HG03575 (cell line): ENCODE data around the gene TIMM10B.
"Not testable (repeated sequence)": the region's sequence is repeated elsewhere in the genome, so short reads cannot be mapped to it uniquely, and the experiment has no call there.

Experiments used
- ATAC-seq: cut with Tn5 transposase; IDR thresholded peaks from one replicate; pipeline ENCODE4 v1.9.1; 2021; ENCODE audit not compliant: unreplicated experiment, insufficient number of reproducible peaks, low FRiP score; ENCODE audit errors: extremely low read depth

TIMM10B gene

GRCh38 chr11:6497069-6497839 is 16.0 kb downstream of the TIMM10B start, which contains the start of gene DNHD1:
DNHD1 (plus strand) TSS chr11:6497280; CDS start chr11:6498216, 936 bp downstream.
- no peak for ATAC-seq

GRCh38 chr11:6498121-6498520 is 16.8 kb downstream of the TIMM10B start:
- ATAC-seq, result no peak

DNA sequence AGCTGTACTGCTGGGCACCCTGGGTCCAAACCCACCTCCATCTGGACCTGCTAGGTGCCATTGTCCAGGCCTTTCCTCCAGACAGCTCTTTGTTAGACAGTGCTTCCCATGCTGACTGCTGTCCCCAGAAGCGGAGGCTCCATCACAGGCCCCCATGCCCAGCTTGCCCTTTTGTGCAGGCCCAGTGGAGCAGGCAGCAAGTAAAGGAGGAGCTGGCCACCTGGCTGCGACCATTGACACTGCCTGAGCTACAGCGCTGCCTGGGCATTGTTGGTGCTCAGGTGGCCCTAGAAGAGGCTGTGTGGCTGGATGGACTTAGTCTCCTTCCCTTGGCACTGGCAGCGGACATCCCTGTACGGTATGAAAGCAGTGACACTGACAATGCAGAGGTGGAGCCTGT is 17.2 kb downstream of the TIMM10B start:
- no peak for ATAC-seq

GRCh38 chr11:6502382-6502781 is 21.1 kb downstream of the TIMM10B start:
- ATAC-seq, result no peak

GRCh38 chr11:6504166-6504565 is 22.9 kb downstream of the TIMM10B start:
- ATAC-seq, result no peak

DNA sequence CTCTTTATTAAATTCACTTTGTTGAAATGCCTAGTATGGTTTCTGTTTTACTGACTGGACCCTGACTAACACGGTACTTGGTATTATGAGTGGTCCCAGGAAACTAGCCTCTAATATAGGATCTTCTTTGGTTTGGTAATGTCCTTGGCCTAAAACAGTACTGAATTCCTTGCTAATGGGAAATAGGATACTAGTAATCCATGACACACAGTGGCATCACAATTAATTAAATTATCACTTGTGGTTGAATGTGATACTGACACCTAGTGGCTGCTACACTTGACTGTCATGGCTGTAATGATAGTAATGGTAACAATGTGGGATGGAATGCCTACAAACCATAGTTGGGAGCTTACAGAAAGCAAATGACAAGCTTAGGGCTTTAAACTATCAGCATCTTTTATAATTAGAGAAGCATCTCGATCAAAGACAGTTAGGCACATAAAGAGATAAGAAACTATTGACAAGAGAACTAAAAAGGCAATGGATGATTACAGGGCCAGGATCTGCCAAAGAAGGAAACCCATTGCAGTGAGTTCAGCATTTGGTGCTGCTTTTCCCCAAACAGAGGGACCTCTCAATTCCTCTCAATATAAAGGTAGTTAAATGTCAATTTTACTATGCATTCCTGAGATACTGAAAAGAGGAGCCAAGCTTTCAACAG is 24.4 kb downstream of the TIMM10B start:
- no peak for ATAC-seq

- no peak for ATAC-seq
Measured at GRCh38 chr11:6516865-6517264, 35.6 kb downstream of the TIMM10B start.

DNA sequence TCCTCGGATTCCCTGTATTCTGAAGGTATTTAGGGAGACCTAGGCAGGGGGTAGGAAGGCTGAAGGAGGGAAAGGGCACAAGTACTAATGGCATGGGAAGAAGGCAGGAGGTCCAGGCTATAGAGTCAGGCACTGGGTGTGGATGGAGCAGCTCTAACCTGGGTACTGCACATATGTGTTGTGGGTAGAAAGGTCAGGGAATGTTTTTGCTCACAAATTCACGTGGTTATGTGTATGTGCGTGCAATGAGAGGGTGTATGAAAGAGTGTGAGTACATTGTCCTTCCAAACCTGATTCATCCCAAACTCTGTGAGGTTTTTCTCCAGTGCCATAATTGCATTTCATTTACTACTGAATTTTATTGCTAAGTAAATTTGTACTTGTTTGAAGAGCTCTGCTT is 39.0 kb downstream of the TIMM10B start:
- no peak for ATAC-seq

- not testable (repeated sequence) for ATAC-seq
Measured at GRCh38 chr11:6521946-6522345, 40.6 kb downstream of the TIMM10B start.

GRCh38 chr11:6523253-6523652 is 42.0 kb downstream of the TIMM10B start:
- no peak for ATAC-seq

GRCh38 chr11:6526411-6527135 is 45.3 kb downstream of the TIMM10B start:
- peak; percentile 53 for ATAC-seq

DNA sequence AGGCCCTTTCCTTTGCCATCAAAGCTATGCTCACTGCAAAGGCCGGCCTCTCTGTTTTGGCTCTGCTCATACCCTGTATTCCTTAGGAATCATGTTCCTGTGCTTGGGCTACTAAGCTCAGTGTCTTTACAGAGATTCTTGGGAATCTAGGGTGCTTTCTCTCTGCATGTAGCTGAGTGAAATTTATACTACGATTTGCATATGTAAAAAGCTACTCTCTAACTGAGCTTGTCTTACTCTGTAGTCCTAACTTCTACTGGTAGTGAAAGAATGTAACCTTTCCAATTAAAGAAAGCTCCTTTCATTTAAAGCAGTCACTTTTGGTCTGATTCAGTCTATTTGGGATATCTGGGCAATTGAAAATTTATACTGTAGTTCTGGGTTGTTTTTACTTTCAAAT is 48.0 kb downstream of the TIMM10B start:
- no peak for ATAC-seq

DNA sequence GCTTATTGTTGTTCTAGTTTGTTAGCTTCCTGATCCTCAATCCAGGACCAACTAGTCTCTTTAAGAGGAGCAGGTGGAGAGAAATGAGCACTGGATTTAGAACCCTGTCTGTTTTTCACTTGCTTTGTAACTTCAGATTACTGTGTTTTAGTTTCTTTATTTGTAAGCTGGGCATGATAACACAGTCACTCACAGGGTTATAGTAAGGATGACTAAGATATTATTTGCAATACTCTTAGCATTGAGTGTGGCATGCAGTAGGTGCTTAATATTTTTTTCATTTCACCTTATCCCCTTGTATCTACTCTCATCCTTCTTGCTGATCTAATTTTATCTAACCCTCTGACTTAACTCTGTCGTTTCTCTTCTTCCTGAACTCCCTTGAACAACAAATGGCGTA is 49.5 kb downstream of the TIMM10B start:
- ATAC-seq, result no peak

DNA sequence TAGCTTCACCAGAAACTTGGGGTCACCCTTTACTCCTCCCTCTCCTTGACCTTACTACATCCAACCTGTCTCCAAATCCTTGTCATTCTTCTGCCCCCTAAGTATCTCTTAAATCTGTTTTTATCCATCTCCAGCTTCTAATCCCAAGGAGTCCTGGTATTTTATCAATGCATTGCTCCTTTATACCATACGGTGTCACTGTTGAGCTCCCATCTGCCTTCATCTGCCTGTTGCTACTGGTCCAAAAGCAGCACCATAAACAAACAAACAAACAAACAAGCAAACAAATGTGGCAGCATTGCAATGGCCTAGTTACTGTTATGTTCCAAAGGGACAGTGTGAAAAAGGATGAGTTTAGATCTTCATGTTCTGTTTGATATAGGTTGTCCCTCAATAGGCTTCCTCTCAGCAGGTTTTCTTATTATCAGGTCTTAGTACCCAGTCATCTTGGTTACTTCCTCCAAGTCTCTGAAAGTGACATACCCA is 50.0 kb downstream of the TIMM10B start:
- ATAC-seq, result no peak
